HG02981 (cell line): ENCODE measurements around the gene ARAP3.

Source experiments
- ATAC-seq: cut with Tn5 transposase; IDR thresholded peaks from one replicate; pipeline ENCODE4 v1.9.1; 2021; ENCODE audit warnings: mild to moderate bottlenecking, moderate library complexity; ENCODE audit not compliant: unreplicated experiment

ARAP3 gene

DNA sequence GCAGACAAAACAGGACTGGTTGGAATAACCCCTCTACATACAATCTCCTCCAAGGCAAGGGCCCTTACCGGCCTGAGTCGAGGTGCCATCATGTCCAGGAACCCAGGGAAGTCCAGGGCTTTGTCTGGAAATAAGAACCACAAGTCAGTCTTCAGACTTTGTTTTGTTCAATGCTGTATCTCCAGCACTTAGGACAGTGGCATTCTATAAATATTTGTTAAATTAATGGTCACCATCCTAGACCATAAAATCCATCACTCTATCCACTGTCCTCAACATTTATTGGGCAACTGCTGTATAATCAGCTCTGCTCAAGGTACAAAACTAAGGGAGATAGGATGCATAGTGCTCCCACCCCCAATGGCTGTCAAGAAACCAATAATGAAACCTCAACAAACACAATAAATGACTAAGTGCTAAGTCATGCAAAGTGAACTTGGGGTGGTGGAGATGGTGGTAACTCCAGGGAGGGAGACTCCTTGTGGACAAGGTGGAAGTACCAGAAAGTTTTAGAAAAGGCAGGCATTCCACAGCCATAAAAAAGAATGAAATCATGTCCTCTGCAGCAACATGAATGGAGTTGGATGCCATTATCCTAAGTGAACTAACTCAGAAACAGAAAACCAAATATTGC, 40.3 kb downstream of the ARAP3 start:
- ATAC-seq, result peak; percentile 49

DNA sequence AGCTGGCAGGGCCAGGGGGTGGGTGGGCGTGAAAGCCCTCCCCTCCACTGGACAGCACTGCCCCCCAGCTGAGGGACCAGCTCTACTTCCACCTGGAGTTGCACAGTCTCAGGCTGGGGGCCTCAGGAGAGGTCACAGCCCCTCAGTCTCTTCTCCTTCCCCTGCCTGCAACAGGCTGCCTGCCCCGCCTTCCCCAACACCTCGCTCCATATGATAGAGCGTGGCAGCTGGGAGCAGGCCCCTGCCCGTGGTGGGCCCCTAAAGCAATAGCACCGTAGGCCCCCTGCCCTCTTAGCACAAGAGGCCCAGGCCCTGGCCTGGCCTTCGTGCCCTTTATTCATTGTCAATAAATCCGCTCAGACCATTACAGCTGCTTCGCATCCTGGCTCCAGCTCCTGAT, 41.3 kb downstream of the ARAP3 start:
- no peak for ATAC-seq

DNA sequence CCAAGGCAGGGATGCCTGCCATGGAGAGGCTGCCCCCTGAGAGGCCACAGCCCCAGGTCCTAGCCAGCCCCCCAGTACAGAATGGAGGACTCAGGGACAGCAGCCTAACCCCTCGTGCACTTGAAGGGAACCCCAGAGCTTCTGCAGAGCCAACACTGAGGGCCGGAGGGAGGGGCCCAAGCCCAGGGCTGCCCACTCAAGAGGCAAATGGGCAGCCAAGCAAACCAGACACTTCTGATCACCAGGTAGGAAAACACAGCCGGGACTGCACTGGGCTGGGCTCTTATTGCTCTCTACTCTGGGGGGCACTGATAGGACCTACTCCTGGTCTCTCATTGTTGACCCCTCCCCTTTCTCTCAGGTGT, 42.0 kb downstream of the ARAP3 start:
- no peak for ATAC-seq

DNA sequence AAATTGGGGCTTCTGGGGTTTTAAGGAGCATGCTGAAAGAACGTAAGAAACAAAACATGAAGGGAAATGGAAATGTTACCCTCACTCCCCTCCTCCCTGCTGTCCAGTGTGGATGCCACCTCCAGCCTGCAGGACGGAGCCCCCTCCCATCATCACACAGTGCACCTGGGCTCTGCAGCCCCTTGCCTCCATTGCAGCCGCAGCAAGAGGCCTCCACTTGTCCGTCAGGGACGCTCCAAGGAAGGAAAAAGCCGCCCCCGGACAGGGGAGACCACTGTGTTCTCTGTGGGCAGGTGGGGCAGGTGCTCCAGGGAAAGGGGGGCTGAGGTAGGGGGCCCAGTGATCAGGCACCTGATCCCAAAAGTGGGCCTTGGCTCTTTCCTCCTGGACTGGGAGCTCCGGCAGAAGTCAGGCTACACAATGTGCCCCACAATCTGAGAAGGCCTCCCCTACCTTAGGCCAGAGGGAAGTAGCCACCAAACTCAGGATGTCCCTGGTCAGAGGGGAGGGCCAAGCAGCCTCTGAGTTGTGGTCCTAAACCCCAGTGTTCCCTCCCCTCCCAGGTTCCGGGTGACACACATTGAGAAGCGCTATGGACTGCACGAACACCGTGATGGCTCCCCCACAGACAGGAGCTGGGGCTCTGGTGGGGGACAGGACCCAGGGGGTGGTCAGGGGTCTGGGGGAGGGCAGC, 42.5 kb downstream of the ARAP3 start:
- ATAC-seq, result no peak

DNA sequence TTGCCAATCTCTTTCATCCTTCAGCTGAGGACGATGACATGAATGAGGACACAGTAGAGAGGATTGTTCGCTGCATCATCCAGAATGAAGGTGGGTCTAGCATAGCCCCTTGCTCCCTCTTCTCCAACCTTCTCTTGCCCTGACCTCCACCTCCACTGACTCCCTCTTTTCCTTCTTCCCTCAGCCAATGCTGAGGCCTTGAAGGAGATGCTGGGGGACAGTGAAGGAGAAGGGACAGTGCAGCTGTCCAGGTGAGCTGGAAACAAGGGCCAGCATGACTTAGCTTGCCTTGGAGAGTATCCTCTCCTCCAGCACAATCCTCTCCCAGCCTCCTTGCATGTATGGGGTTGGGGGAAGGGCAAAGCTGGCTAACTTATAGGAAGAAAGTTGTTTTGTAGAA, 43.3 kb downstream of the ARAP3 start:
- ATAC-seq, result no peak

DNA sequence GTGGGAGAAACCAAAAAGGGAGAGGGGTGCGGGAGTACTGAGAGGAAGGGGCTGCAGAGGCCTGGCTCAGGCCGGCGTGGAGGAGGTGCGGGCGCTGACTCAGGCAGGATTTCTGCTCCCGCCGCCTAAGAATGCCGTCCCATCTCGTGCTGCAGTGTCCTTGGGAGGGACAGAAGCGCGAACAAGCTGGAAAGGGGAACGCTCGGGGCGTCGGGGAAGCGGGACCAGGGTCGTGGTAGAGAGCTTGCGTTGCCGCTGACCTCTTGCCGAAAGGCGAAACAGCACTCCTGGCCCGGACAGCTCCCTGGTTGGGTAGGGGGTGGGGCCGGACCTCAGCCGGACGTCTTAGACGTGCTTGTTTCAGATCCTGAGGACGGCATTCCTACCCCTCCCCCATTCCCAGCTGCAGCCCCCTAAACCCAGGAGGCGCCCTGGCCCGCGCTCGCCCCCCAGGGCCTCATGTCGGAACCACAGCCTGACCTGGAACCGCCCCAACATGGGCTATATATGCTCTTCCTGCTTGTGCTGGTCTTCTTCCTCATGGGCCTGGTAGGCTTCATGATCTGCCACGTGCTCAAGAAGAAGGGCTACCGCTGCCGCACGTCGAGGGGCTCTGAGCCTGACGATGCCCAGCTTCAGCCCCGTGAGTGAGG, 44.1 kb downstream of the ARAP3 start:
- peak; percentile 26 for ATAC-seq

DNA sequence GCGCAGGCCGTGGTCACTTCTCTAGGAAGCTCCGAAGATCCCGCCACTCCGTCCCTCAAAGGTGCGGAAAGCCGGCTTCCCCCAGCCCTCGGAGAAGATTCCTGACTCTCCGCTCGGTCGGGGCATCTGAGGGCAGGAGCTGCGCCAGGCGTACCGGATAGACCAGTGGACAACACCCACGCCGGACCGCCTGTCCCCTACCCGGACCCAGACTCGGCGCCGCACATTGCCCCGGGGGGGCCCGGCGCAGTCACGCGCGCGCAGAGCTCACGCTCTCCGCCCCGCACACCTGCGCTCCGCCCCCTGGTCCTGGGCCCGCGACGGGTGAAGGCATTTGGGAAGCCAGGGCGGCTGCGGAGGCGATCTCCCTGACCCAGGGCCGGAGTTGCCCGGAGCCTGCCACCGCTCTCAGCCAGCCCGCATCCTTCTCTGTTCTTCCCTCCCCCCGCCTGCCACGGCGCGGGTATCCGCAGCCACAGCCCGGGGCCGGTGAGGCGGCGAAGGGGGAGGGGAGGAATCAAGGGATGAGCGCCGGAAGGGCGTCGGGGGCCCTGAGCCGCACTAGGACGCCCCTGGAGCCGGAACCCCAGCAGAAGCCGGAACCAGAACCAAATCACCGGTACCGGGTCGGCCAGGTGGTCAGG, 44.8 kb downstream of the ARAP3 start:
- ATAC-seq, result peak; percentile 21

DNA sequence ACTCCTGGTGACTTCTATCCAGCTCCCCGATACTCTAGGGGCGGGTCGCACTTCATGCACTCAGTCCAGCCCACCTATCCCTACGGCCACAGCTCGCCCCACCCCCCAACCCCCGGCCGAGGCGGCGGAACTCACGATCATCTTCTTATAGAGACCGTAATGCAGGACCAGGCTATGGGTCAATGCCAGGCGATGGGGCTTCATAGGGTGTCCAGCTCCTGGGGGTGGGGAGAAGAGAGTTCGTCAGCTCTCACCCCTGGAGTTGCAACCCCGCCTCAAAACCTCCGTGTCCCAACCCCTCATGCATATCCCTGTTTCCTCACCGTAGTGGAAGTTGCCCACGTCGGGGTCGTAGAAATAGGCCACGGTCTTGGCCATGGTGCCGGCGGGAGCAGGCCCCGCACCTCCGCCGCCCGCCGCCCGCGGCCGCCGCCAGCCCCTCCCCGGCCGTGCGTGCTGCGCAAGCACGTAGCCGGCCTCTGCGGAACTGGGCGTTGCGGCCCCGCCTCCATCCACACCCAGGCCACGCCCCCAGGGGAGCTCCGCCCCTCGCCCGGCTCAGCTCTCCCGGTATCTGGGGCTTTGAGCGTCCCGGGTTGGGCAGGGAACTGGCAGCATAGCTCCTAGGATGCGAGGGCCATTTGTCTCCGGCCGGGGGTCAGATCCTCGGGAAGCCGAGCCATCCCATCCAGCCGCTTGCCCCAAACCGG, 45.5 kb downstream of the ARAP3 start, which contains the start of the genes HDAC3 and RELL2:
TSS of gene HDAC3 (minus strand) at position 437 of the 710 bp plus-strand sequence. CDS start at position 378, 59 bp downstream.
TSS of gene RELL2 (plus strand) at position 585 of the 710 bp plus-strand sequence. CDS start 1,229 bp downstream, outside the sequence.
- ATAC-seq, result peak; percentile 72

DNA sequence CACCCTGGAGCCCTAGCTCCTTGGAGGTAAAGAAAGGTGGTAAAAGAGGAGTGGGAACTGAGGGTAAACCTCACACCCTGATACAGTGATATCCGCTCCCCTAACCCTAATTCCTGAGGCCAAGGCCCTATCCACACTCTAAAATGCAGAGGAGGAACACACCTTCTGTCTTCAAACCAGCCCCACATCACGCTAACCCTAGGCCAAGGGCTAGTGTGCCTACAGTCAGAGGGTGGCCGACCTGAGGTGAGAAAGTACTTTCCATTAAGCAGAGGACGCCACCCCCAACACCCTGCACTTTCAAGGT, 46.0 kb downstream of the ARAP3 start:
- ATAC-seq, result no peak

DNA sequence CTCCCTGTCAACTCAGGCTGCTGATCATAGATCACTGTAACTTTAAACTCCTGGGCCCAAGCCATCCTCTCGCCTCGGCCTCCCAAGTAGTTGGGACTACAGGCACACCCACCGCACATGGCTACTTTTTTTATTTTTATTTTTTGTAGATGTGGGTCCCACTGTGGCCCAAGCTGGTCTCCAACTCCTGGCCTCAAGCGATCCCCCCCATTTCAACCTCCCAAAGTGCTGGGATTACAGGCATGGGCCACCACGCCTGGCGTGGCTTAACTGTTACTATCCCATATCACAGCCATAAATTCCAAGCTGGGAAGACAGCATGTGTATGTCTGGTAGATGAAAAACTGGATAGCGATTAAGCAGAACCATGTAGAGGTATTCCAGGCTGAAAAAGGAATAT, 46.4 kb downstream of the ARAP3 start:
- no peak for ATAC-seq

DNA sequence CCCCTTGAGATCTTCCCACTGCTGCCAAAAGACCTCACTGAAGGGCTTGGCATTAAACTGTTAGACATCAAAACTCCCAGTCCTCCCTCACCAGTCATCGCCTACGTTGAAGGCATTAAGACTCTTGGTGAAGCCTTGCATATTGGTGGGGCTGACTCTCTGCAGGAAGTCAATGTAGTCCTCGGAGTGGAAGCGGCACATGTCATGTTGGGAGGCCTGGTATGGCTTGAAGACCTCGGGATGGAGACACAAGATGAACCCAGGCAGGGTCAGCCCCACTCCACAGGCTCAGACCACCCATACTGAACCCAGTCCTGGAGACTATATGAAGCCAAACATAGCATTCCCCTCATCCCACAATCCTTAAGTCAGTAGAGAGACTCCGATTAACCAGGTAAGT, 47.3 kb downstream of the ARAP3 start:
- no peak for ATAC-seq

DNA sequence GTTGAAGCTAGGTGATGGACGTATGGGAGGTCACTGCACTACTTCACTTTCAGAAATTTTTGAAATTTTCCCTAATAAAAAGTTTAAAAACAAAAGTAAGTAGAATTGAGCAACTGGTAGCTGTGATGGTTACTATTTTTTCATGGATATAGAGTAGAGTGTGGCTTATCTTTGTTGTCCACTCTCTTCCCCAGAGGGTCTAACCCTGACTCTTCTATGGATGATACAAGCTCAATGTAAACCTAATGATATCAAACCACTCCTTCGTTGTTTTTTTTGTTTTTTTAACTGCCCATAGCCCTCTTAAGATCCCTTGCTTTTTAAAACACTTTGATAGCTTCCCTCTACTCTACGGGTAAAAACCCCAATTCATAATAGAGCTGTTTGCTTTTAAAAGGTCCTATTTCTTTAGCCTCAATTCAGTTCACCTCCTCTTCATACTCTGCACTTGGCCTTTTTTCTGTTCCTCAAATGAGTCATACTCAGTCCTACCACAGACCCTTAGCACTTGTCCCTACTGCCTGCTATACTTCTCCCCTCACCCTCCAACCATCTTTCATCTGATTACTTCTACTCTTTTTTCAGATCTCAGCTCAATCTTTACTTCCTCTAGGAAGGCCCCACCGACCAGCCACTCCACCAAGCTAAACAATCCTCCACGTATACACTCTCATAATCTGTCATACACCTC, 48.0 kb downstream of the ARAP3 start:
- ATAC-seq, result peak; percentile 61

DNA sequence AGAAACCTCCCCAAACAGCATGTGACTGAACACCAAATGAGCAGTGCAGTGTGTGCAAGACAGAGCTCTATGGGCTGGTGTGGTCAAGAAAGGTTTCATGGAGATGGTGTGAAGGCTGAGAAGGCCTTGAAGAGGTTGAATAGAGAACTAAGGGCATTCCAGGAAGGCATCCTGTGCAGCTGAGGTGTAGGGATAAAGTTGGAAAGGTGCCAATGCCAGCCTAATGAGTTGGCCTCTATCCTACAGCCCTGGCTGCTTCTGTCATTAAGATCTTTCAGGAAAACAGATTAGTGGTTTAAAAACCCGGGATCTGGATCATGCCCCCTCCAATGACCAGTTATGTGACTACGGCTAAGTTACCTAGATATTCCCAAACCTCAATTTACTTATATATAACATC, 49.4 kb downstream of the ARAP3 start:
- ATAC-seq, result no peak

DNA sequence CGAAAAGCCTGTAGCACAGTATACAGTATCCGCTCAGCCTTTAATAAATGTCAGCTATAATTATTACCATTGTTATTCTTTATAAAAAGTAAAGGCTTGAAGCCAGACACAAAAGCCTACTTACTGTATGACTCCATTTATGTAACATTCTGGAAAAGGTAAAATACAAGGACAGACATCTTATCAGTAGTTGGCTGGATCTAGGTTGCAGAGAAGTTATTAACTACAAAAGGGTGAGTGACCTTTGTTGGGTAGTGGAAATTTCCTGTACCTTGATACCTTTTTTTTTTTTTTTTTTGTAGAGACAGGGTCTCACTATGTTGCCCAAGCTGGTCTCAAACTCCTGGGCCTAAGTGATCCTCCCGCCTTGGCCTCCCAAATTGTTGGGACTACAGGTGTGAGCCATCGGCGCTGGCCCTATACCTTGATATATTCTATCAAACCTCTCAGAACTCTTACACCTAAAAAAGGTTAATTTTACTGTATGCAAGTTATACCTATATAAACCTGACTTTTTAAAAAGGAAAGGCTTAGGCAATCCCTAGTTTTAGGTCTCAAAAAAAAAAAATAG, 51.4 kb downstream of the ARAP3 start:
- no peak for ATAC-seq

DNA sequence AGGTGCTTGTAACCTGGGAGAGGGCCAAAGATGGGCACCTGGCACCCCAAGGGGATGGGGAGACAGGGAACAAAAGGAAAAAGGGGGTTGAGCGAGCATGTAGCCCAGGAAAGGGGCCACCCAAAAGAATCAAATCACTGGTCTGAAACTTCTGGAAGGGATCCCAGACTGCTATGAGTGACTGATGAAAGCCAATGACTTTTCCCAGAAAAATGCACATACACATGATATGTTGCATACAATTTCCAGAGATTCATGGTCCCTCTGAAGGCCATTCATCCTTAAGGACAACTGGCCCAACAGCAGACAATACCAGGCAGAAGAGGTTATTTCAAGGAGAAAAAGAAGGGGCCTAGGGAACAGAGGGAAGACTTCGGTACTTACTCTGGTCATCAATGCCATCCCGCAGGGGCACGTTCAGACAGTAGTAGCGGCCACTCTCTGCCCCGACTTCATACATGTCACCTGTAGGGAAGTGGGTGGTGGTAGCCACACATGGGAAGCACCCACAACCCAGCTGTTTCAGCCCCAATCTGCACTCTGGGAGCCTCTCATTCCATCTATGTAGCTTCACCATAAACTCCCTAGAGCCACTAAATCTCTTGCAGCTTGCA, 53.7 kb downstream of the ARAP3 start:
- ATAC-seq, result no peak

DNA sequence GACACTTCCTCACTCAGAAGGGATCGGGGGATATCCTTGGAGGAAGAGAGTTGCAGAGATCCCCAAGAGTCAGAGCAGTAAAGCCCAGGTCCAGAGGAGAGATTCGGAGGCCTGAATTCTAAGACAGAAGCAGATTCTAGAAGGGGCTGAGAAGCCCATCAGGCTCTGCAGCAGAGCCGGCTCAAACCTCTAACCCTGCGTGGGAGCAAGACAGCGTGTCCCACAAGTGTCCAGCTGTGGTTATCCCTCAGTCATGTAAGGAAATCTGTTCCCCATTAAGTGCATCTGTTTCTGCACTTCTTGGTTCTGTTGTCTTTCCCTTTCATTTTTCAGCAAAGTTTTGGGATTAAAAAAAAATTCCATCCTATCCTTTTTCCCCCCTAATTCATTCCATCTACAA, 58.4 kb downstream of the ARAP3 start:
- no peak for ATAC-seq

DNA sequence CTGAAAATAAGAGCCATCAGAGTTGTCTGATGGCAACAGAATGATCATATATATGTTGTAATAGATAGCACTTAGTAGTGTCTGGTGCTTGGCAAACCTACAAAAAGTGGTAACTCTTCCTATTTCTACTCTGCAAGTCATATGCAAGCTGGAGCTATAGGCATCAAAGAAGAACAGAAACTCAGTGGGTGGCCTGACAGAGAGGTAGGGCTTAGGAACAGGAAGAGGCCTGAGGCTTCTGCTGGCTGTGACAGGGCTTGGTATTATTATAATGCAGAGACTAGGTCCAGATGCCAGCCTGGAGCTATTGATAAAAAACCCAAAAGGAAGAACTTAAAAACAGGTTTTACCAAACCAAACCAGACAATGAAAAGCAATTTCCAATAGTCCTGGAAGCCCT, 58.8 kb downstream of the ARAP3 start:
- ATAC-seq, result peak; percentile 38

DNA sequence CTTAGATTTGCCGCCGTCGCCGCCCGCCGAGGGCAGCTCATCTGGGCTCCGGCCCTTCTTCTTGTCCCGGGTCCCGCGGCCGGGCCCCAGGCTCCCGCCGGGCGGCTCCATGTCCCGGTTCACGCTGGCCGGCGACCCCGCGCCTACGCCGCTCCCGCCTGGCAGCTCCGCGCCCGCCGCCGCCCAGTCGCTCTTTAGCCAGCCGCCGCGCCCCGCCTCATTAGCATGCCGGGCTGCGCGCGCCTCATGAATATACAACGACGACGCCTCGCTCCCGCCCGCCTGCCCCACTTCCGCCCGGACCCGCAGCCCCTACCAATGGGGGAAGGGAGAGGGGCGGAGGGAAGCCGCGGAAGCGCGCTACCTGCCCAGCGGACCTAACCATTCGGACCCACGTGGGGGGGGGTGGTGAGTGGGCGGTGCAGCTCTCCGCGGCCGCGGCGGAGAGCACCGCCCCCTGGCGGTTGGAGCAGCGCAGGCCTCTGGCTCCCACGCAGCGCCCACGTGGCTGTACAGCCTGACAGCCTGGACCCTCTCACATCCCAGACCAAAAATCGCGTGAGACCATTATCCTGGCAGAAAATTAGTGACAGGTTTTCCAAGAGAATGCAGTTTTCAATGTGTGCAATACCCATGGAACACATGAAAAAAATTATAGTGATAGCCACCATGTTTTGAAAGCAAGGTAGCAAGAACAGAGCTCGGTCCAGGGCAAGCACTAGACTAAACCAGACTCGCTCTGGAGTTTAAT, 63.1 kb downstream of the ARAP3 start, which contains the start of gene DIAPH1:
TSS of gene DIAPH1 (minus strand) at position 197 of the 751 bp plus-strand sequence. CDS start at position 111, 86 bp downstream.
- ATAC-seq, result peak; percentile 82
